ENCODE results near the gene CEP89. TPM values are rescaled to one million over a fixed set of nuclear protein-coding genes. Genes with fewer than 3 reads are reported as not detected.

Gene CEP89
- total and polyA plus RNA-seq, 4 donors: 8.7 to 18.7 (median 14.0) TPM

DNA sequence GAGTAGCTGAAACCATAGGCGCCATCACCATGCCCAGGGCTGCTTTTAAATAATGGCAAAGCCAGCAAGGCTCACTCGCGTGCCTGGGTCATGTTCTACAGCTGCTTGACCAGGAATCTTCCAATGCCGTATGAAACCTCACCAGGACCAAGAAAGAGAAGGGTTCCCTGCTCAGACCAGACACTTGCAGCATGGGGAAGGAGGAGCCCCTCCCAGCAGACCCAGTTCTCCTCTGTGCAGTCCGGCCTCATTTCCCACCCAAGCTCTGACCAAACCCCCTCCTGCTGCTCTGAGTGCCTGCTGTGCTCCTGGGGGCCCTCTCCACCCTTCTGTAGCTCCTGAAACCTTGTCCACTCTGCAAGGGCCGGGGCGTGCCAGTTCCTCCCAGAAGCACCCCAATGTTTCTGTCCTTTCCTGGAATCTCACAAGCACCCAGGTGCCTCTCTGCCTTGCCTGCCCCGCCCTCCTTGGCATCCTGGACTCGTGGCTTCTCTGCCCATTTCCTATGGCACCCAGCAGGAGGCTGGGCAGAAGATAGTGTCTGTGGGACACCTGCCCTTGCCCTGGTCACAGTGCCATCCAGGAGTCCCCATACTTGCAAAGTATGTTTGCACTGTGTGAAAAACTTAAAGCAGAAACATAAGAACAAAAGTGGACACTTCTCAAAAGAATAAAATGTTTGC is 95.4 kb downstream of the CEP89 start:
- Histone ChIP-seq H3K4me3 (no peak overlapping the region), H3K27ac (ENCODE audit: low read depth in 1 of 2, low read length in 1 of 2) (no peak overlapping the region), H3K9me3 (ENCODE audit: control insufficient read depth in 4 of 4, insufficient read depth in 3 of 4, low read length in 3 of 4) (no peaks in the 10 kb centered on the region), H3K27me3 (ENCODE audit: control insufficient read depth in 3 of 3, insufficient read depth in 3 of 3, low read length in 2 of 3) (no peaks in the 10 kb centered on the region), H3K36me3 (ENCODE audit: control insufficient read depth in 4 of 4, insufficient read depth in 4 of 4, low read length in 4 of 4) (peaks cover 0 to 13% (median 3%) of the 10 kb centered on the region in 4 donors), H3K4me1 (ENCODE audit: control insufficient read depth in 5 of 5, insufficient read depth in 5 of 5, low read length in 5 of 5) (no peaks in the 10 kb centered on the region), H3K9ac (ENCODE audit: insufficient read depth in 1 of 2, low read length in 2 of 2) (no peak overlapping the region)
- WGBS, 2 donors: 86 to 87% methylated on average over 9 of the region's 9 CpGs
- ATAC-seq (ENCODE audit: insufficient read depth, low FRiP score): no peak
- DNase-seq: no peak
- TF ChIP-seq CTCF (IDR thresholded peaks at IDR 0.05; ENCODE audit: control extremely low read depth, extremely low read depth): no peak

DNA sequence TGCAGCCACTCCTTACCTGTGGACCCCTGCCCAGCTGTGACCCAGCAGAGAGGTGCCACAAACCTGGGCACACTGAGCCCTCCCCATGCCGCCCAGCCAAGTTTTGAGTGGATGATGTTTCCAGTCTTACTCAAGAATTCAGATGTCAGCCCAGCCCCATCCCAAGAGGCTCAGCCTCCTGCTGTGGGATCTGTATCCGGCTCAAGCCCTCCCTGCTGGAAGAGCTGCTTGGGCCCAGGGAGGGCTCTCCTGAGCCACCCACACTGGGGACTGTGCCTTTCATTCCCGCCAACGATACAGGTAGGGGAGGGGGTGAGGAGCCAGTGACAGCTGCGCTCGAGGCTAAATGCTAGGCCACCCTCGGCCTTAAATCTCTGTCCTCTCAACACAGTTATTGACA is 96.3 kb downstream of the CEP89 start:
- no peak for ATAC-seq (ENCODE audit: insufficient read depth, low FRiP score)
- no peak for DNase-seq
- H3K36me3 ChIP-seq (ENCODE audit: control insufficient read depth in 4 of 4, insufficient read depth in 4 of 4, low read length in 4 of 4): peaks cover 0 to 13% (median 3%) of the 10 kb centered on the region in 4 donors
- no peak overlapping the region for H3K4me3 ChIP-seq
- TF ChIP-seq CTCF (IDR thresholded peaks at IDR 0.05; ENCODE audit: control extremely low read depth, extremely low read depth): no peak
- no peaks in the 10 kb centered on the region for H3K4me1 ChIP-seq (ENCODE audit: control insufficient read depth in 5 of 5, insufficient read depth in 5 of 5, low read length in 5 of 5)
- 78 to 85% methylated on average over 7 of the region's 7 CpGs for WGBS, 2 donors
- no peak overlapping the region for H3K9ac ChIP-seq (ENCODE audit: insufficient read depth in 1 of 2, low read length in 2 of 2)
- no peaks in the 10 kb centered on the region for H3K9me3 ChIP-seq (ENCODE audit: control insufficient read depth in 4 of 4, insufficient read depth in 3 of 4, low read length in 3 of 4)
- H3K27ac ChIP-seq (ENCODE audit: low read depth in 1 of 2, low read length in 1 of 2): no peak overlapping the region
- H3K27me3 ChIP-seq (ENCODE audit: control insufficient read depth in 3 of 3, insufficient read depth in 3 of 3, low read length in 2 of 3): no peaks in the 10 kb centered on the region

DNA sequence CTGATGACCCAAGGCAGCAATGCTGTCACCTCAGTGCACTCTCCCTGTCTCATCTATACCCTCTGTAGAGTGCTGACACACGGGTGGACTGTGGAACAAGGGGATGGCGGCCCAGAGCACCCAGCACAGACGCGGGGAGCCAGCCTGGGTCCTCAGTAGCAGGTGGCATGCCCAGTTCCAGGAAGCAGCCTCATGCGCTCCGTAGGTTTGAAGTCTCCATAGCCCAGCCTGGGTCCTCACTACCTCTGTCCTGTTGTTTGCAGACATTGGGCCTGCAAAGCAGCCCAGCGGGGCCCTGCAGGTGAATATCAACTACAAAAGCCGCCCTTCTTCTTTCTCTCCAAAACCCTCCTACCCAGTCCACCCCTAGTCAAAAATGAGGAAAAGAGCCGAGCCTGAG is 97.2 kb downstream of the CEP89 start:
- H3K9me3 ChIP-seq (ENCODE audit: control insufficient read depth in 4 of 4, insufficient read depth in 3 of 4, low read length in 3 of 4): no peaks in the 10 kb centered on the region
- no peaks in the 10 kb centered on the region for H3K4me1 ChIP-seq (ENCODE audit: control insufficient read depth in 5 of 5, insufficient read depth in 5 of 5, low read length in 5 of 5)
- no peak overlapping the region for H3K27ac ChIP-seq (ENCODE audit: low read depth in 1 of 2, low read length in 1 of 2)
- ATAC-seq (ENCODE audit: insufficient read depth, low FRiP score) (no peak), DNase-seq (no peak)
- H3K27me3 ChIP-seq (ENCODE audit: control insufficient read depth in 3 of 3, insufficient read depth in 3 of 3, low read length in 2 of 3): no peaks in the 10 kb centered on the region
- WGBS, 2 donors: 86 to 90% methylated on average over 9 of the region's 9 CpGs
- no peak overlapping the region for H3K4me3 ChIP-seq
- no peak for TF ChIP-seq CTCF (IDR thresholded peaks at IDR 0.05; ENCODE audit: control extremely low read depth, extremely low read depth)
- H3K9ac ChIP-seq (ENCODE audit: insufficient read depth in 1 of 2, low read length in 2 of 2): no peak overlapping the region
- peaks cover 0 to 8% (median 3%) of the 10 kb centered on the region in 4 donors for H3K36me3 ChIP-seq (ENCODE audit: control insufficient read depth in 4 of 4, insufficient read depth in 4 of 4, low read length in 4 of 4)

Measured in lung (tissue), 12 donors.